HCT116 (cell line): Measurements from ENCODE around the gene INS. TPM values are rescaled to one million over a fixed set of nuclear protein-coding genes. Genes with fewer than 3 reads are reported as not detected.

Experiments
- ATAC-seq: fragments of 200-7000 bp; cut with Tn5 transposase; 2 replicates; pipeline ENCODE4 v1.9.1; 2020; ENCODE audit warnings: mild to moderate bottlenecking, moderate library complexity
- BruUV-seq: library from RNA; stranded (reverse); fragments of 400-500 nt; replicated peaks from 2 replicates; lab custom pipeline; 2021; lab: Mats Ljungman, UMichigan
- CTCF ChIA-PET: fragments of 300-600 bp; sonication (Branson Sonifier 250); formaldehyde crosslinking; loops from one replicate; lab custom pipeline; 2021; ENCODE audit warnings: antibody characterized with exemption; lab: Charles Lee
- POLR2A ChIA-PET: fragments of 300-600, 350-600 bp; sonication (Branson Sonifier 250); formaldehyde crosslinking; loops from one replicate; lab custom pipeline; 2021; ENCODE audit warnings: antibody characterized with exemption; lab: Charles Lee
- RAD21 ChIA-PET, 2 experiments: fragments of 300-600 bp; sonication (Branson Sonifier 250); formaldehyde crosslinking; loops; one replicate each; lab custom pipeline; 2023; ENCODE audit warnings: low total read pairs in 2 of 2; ENCODE audit not compliant: uncharacterized antibody in 2 of 2, unreplicated experiment in 2 of 2, low non-redundant PET in 1 of 2; lab: Charles Lee
- DNase-seq: peaks from one replicate; pipeline ENCODE4 v3.0.0-alpha.2; 2010; ENCODE audit warnings: low read depth, low spot score
- H2AFZ ChIP-seq: fragments of 200-600 bp; shearing (Covaris generic), sonication (generic); 2 replicates; pipeline ENCODE4 v1.6.1; 2017; ENCODE audit warnings: low read depth, mixed run types, mixed read lengths, antibody characterized with exemption, low read length; ENCODE audit not compliant: poor library complexity, severe bottlenecking
- H3K27ac ChIP-seq: 2 replicates; pipeline ENCODE4 v1.5.1; 2012; ENCODE audit warnings: low read depth, low read length
- H3K27me3 ChIP-seq: fragments of 200-600 bp; sonication (generic); 2 replicates; pipeline ENCODE4 v1.6.1; 2016; ENCODE audit warnings: mixed run types, low read length, mixed read lengths; ENCODE audit not compliant: insufficient read depth
- H3K36me3 ChIP-seq, 2 experiments: fragments of 200-500 bp in 1 of 2; fragments of 200-600 bp in 1 of 2; sonication (Bioruptor generic) in 1 of 2; sonication (generic) in 1 of 2; 2 replicates each; pipeline versions ENCODE4 v1.5.1 to v1.6.1; 2014 to 2016; ENCODE audit warnings: low read length in 2 of 2, inconsistent platforms in 1 of 2, mixed read lengths in 1 of 2, mixed run types in 1 of 2; ENCODE audit not compliant: insufficient read depth in 2 of 2, control insufficient read depth in 1 of 2
- H3K4me1 ChIP-seq, 2 experiments: fragments of 200-600 bp in 1 of 2; sonication (generic) in 1 of 2; 2 replicates each; pipeline versions ENCODE4 v1.5.1 to v1.6.1; 2012 to 2017; ENCODE audit warnings: low read length in 2 of 2, inconsistent platforms in 1 of 2, mild to moderate bottlenecking in 1 of 2, mixed read lengths in 1 of 2, mixed run types in 1 of 2, moderate library complexity in 1 of 2; ENCODE audit not compliant: insufficient read depth in 2 of 2, control insufficient read depth in 1 of 2
- H3K4me2 ChIP-seq: fragments of 200-600 bp; sonication (generic); 2 replicates; pipeline ENCODE4 v1.6.1; 2017; ENCODE audit warnings: mixed run types, low read length, mixed read lengths
- H3K4me3 ChIP-seq, 2 experiments: fragments of 200-600 bp in 1 of 2; sonication (generic) in 1 of 2; replicated peaks in 1 of 2; 2 replicates each; pipeline ENCODE4 v1.5.1; 2011 to 2016; ENCODE audit warnings: low read length in 2 of 2, control low read depth in 1 of 2, low read depth in 1 of 2, mild to moderate bottlenecking in 1 of 2, mixed read lengths in 1 of 2, mixed run types in 1 of 2
- H3K79me2 ChIP-seq: fragments of 200-600 bp; sonication (generic); 2 replicates; pipeline ENCODE4 v1.6.1; 2017; ENCODE audit warnings: mild to moderate bottlenecking, mixed run types, low read length, moderate library complexity, mixed read lengths; ENCODE audit not compliant: insufficient read depth
- H3K9ac ChIP-seq: fragments of 200-600 bp; sonication (generic); 2 replicates; pipeline ENCODE4 v1.6.1; 2016; ENCODE audit warnings: low read length, mixed read lengths
- H3K9me2 ChIP-seq: fragments of 200-600 bp; sonication (generic), shearing (Covaris generic); 2 replicates; pipeline ENCODE4 v1.6.1; 2017; ENCODE audit warnings: mixed run types, mild to moderate bottlenecking, moderate library complexity; ENCODE audit not compliant: insufficient read depth
- H3K9me3 ChIP-seq, 2 experiments: fragments of 200-500 bp in 1 of 2; fragments of 200-600 bp in 1 of 2; sonication (Bioruptor generic) in 1 of 2; sonication (generic) in 1 of 2; 2 replicates each; pipeline ENCODE4 v1.6.1; 2014 to 2017; ENCODE audit warnings: low read length in 2 of 2, mixed read lengths in 2 of 2, inconsistent platforms in 1 of 2, low read depth in 1 of 2, mild to moderate bottlenecking in 1 of 2, mixed run types in 1 of 2, moderate library complexity in 1 of 2; ENCODE audit not compliant: control insufficient read depth in 1 of 2, insufficient read depth in 1 of 2
- H4K20me1 ChIP-seq: fragments of 200-600 bp; sonication (generic), shearing (Covaris generic); 2 replicates; pipeline ENCODE4 v1.6.1; 2017; ENCODE audit warnings: mixed run types, mild to moderate bottlenecking, moderate library complexity; ENCODE audit not compliant: insufficient read depth
- CBX3 ChIP-seq: IDR thresholded peaks from 2 replicates; pipeline ENCODE4 v1.6.1; 2012; ENCODE audit warnings: low read depth
- ELF1 ChIP-seq: IDR thresholded peaks from 2 replicates; pipeline ENCODE4 v1.6.1; 2012; ENCODE audit warnings: low read depth, borderline replicate concordance
- EZH2 ChIP-seq: fragments of 200-600 bp; sonication (generic); IDR thresholded peaks from 2 replicates; pipeline ENCODE4 v1.6.1; 2017; ENCODE audit warnings: antibody characterized with exemption, mixed run types
- EZH2phosphoT487 ChIP-seq: fragments of 200-600 bp; IDR thresholded peaks from 2 replicates; pipeline ENCODE4 v1.6.1; 2018; ENCODE audit warnings: antibody characterized with exemption, borderline replicate concordance
- FOSL1 ChIP-seq: IDR thresholded peaks from 2 replicates; pipeline ENCODE4 v1.6.1; 2012; ENCODE audit warnings: low read depth
- RAD21 ChIP-seq: IDR thresholded peaks from 2 replicates; pipeline ENCODE4 v1.6.1; 2012; ENCODE audit warnings: low read depth, mild to moderate bottlenecking
- SIN3A ChIP-seq: IDR thresholded peaks from 2 replicates; pipeline ENCODE4 v1.6.1; 2012; ENCODE audit warnings: low read depth
- SP1 ChIP-seq: IDR thresholded peaks from 2 replicates; pipeline ENCODE4 v1.6.1; 2012; ENCODE audit warnings: low read depth
- TCF7L2 ChIP-seq: IDR thresholded peaks from 2 replicates; pipeline ENCODE4 v1.7.0; 2011; ENCODE audit warnings: borderline replicate concordance, inconsistent platforms; ENCODE audit not compliant: insufficient read depth, insufficient read length; ENCODE audit errors: extremely low read depth
- ZBTB33 ChIP-seq: IDR thresholded peaks from 2 replicates; pipeline ENCODE4 v1.6.1; 2011; ENCODE audit warnings: mild to moderate bottlenecking, low read length, moderate library complexity; ENCODE audit not compliant: insufficient replicate concordance; ENCODE audit errors: extremely low read depth
- ZNF274 ChIP-seq: fragments of 200-500 bp; sonication (Bioruptor generic); IDR thresholded peaks from 2 replicates; pipeline ENCODE4 v1.6.1; 2014; ENCODE audit warnings: mild to moderate bottlenecking, low read depth, low read length, inconsistent platforms
- intact Hi-C: fragments of 100-400 bp; cut with micrococcal nuclease; formaldehyde crosslinking; loops from 2 replicates; pipeline ENCODE4 v1.10.0; 2022
- total RNA-seq: library from RNA; stranded (reverse); gene quantifications from one replicate; pipeline ENCODE4 v1.2.1, GENCODE V29; 2021; ENCODE audit not compliant: unreplicated experiment
- TF ChIP-seq, protein P1 (sequence below), 3 experiments: fragments of 200-600 bp in 1 of 3; sonication (generic) in 1 of 3; IDR thresholded peaks in 2 of 3; conservative IDR thresholded peaks in 1 of 3; 2 replicates each; pipeline ENCODE4 v1.5.1; 2012 to 2017; ENCODE audit warnings: low read depth in 2 of 3, low read length in 2 of 3, antibody characterized with exemption in 1 of 3, borderline replicate concordance in 1 of 3, control low read depth in 1 of 3, mild to moderate bottlenecking in 1 of 3, mixed read lengths in 1 of 3, mixed run types in 1 of 3, moderate library complexity in 1 of 3; ENCODE audit not compliant: insufficient read depth in 1 of 3

Gene INS
- total RNA-seq, 1 experiment from 2014 or later, result 0.44 TPM

DNA sequence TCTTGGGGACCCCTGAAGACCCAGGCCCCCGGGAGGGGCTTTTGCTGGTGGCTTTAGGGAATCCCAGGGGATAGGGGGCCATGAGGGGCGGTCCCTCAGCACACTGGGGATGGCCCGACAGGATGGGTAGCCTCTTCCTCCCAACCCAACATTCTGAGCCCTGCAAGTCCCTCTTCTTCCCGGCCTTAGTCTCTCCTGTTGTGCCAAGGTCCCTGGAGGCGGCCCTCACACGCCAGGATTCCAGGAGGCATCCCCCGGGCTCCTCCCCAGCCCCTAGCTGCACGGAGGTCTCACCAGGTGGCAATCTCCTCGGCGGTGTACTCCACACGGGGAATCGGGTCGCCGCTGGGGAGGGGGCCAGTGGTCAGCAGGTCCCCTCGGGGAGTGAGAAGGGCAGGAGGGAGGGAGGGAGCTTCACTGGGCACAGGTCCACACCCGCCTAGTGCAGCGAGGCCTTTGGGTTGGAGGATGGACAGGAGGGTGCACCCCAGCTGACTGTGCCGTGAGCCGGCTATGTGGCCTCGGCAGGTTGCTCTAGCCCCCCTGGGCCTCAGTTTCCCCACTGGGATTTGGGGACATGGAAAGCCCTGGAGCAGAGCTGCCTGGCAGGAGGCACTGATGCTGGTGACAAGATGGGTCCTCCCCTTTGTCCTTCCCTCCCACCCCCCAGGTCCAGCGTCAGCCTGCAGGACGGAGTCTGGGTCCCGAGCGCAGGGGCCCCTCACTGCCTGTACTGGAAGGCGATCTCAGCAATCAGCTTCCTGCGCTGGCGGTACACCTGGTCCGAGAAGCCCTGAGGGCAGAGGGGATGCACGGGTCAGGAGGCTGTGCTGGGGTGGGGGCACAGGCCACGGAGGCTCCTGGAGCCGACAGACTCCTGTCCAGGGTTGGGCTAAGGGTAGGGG lies 6.4 kb upstream of the INS start:
- no TSS peak for BruUV-seq
- Histone ChIP-seq H3K4me2 (no peak overlapping the region), H3K9me2 (no peaks in the 10 kb centered on the region), H3K79me2 (no peaks in the 10 kb centered on the region), H3K4me3 (no peak overlapping the region), H3K4me1 (peaks cover 2 to 21% of the 10 kb centered on the region in 2 experiments; a peak in 3 of 4 replicates), H2AFZ (no peak overlapping the region), H4K20me1 (no peaks in the 10 kb centered on the region), H3K36me3 (no peaks in the 10 kb centered on the region), H3K27me3 (no peaks in the 10 kb centered on the region), H3K9ac (no peak overlapping the region), H3K27ac (no peak overlapping the region), H3K9me3 (no peaks in the 10 kb centered on the region)
- DNase-seq, result no peak
- ChIA-PET CTCF (interaction anchor here (0.6 to 1.3 kb wide), 3 partner anchors 254 to 1310 kb away, joined by 3 to 4 read pairs (median 3); no protein-coding TSS in a partner anchor), POLR2A (no interaction called here), RAD21 (interaction anchor here (0.9 to 1.0 kb wide), 2 partner anchors 252 to 253 kb away, joined by 3 read pairs; no protein-coding TSS in a partner anchor)
- ATAC-seq, result no peak
- TF ChIP-seq FOSL1 (no peak), EZH2 (no peak), SIN3A (no peak), ZNF274 (no peak)
- intact Hi-C loops, result no loop called here

DNA sequence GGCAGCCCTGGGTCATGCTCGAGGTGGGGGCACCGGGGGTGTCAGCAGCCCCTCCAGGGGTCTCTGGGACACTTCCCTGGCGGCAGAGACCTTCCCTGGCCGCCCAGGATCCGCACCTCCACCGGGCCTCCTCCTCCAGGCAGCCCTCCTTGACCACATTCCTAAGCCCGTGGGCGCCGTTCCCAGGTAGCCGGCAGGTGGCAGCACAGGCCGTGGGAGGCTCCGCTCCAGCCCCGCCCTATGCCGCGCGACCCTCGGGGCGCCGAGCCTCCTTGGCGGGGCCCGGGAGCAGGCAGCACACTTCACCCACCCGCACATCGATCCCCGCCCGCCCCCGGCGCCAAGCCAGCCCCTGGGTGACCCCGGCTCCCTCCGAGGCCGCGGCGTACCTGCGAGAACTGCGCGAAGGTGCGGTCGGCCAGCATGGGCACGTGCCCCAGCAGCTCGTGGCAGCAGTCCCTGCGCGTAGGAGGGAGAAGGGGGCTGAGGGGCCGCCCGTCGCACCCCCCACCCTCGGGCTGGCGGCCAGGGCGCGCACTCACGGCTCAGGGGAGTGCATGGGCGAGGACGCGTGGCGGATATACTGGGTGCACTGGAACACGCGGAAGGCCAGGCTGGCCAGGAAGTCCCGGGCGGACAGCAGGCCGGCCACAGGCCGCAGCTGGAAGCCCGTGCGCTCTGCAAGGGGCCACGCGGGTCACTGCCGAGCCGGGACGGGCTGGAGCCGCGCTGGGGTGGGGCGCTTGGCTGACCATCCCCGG lies 5.3 kb upstream of the INS start:
- no peaks in the 10 kb centered on the region for H3K9me3 ChIP-seq
- no peak overlapping the region for H3K4me3 ChIP-seq
- H3K4me1 ChIP-seq, result peaks cover 2 to 21% of the 10 kb centered on the region in 2 experiments; a peak in 3 of 4 replicates
- ChIA-PET POLR2A (no interaction called here), CTCF (interaction anchor here (4.8 kb wide), 1 partner anchor 254 kb away, joined by 23 read pairs; no protein-coding TSS in a partner anchor), RAD21 (no interaction called here)
- ATAC-seq (peak; percentile 86), DNase-seq (no peak)
- no peaks in the 10 kb centered on the region for H3K27me3 ChIP-seq
- no peak overlapping the region for H3K9ac ChIP-seq
- BruUV-seq, result no TSS peak
- H3K36me3 ChIP-seq, result no peaks in the 10 kb centered on the region
- intact Hi-C loops, result loop anchor here (1.0 kb wide), 2 partner anchors 133 to 253 kb away; no protein-coding TSS in a partner anchor
- H3K9me2 ChIP-seq, result no peaks in the 10 kb centered on the region
- no peak overlapping the region for H2AFZ ChIP-seq
- H3K27ac ChIP-seq, result no peak overlapping the region; the same call in 1 of the 2 replicates
- H3K4me2 ChIP-seq, result no peak overlapping the region
- H4K20me1 ChIP-seq, result no peaks in the 10 kb centered on the region
- H3K79me2 ChIP-seq, result no peaks in the 10 kb centered on the region
- TF ChIP-seq RAD21 (peak; percentile 81), ZBTB33 (no peak), ELF1 (no peak), TCF7L2 (no peak), CBX3 (no peak), EZH2phosphoT487 (no peak), SP1 (no peak)
- TF ChIP-seq, protein P1, sequence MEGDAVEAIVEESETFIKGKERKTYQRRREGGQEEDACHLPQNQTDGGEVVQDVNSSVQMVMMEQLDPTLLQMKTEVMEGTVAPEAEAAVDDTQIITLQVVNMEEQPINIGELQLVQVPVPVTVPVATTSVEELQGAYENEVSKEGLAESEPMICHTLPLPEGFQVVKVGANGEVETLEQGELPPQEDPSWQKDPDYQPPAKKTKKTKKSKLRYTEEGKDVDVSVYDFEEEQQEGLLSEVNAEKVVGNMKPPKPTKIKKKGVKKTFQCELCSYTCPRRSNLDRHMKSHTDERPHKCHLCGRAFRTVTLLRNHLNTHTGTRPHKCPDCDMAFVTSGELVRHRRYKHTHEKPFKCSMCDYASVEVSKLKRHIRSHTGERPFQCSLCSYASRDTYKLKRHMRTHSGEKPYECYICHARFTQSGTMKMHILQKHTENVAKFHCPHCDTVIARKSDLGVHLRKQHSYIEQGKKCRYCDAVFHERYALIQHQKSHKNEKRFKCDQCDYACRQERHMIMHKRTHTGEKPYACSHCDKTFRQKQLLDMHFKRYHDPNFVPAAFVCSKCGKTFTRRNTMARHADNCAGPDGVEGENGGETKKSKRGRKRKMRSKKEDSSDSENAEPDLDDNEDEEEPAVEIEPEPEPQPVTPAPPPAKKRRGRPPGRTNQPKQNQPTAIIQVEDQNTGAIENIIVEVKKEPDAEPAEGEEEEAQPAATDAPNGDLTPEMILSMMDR (IDR thresholded peaks at IDR 0.05 in 2 of 3, conservative IDR thresholded peaks at IDR 0.05 in 1 of 3; ENCODE audit: borderline replicate concordance in 1 of 3, insufficient read depth in 1 of 3, low read depth in 2 of 3, low read length in 2 of 3), result peak; percentile 68 to 72 (median 69); a peak in 5 of 6 replicates
